Stimulated activated CD8-positive, alpha-beta memory T cell treated with anti-CD3 and anti-CD28 coated beads, Interleukin-4, amount 100 ng/mL, for 48 hours (primary cell): ENCODE measurements around the gene PRKCH.

ENCODE experiments used
- DNase-seq: peaks from one replicate; pipeline ENCODE4 v3.0.0-alpha.2; 2020

The PRKCH gene

DNA sequence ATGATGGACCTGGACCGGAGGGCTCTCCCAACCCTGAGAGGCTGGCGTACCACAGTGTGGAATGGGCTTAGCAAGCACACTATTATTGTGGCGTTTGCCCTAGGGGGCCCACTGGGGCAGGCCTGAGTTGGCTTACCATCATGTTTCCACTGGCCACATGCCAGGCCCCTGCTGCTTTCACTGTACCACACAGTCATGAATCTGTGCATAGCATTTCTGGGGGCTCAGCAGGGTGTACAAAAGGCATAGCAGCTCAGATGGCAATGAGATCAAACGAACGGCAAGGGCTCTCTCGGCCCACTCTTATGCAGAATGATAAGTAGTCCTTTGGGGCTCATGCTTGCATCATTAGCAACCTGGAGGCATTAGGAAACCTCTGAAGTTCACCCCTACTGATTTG lies 236.9 kb downstream of the PRKCH start:
- no peak for DNase-seq

DNA sequence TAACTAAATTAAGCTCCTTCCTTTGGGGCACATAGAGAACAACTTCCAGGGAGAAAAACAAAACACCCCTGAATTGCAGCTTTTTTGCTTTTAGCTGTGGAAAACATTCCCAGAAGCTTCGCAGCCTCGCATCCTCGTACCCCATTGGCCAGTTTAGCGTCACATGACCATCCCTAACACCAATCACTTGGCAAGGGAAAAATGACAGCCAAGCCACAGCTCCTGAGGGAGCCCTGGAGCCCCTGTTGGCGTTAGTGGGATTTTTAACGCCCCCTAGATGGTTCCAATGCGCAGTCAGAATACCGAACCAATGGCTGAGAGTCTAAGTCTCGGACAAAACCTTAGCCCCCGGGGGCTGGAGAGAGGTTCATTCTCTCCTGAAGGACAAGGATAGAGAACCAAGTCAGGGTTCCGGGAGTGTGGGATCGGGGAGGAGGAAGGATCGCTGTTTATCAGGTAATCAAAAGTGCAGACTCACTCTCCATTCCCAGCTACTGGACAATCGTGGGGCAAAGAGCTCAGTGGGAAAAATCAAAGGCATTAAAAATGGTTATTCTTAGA lies 238.3 kb downstream of the PRKCH start:
- DNase-seq, result no peak

DNA sequence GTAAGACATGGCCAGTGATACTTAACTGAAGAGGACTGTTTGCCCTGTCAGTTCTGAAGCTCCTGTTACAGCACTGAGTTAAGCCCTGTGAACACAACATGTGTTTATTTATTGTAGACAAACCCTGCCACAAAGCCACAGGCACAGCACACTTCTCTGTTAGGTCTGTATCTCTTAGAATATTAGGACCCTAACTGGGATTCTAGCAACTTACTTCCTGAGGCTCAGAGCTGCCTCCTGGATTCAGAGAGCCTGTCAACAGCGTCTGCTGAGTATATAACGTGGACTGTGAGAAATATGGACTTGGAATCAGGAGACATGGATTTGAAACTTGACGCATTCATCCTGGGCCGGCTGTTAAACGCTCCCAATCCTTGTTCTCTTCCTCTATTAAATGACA lies 238.9 kb downstream of the PRKCH start:
- DNase-seq, result no peak

DNA sequence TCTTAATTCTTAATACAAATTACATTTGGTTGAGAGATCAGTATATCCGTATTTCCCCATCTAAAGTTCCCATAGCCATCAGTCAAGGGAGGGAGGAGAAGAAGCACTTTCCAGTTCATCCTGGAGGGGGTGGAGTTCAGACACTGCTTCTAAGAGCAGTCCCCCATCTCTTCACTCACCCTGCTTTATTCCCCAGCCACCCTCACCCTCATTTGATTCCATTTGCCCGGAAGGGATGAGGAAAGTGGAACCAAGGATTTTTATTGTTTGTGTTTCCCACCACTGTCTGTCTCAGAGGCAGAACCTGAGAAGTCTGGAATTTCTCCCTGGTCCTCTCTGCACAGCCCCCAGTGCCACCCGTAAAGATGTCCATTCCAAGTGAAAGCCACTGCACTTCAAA lies 239.7 kb downstream of the PRKCH start:
- DNase-seq, result no peak

GRCh38 chr14:61561657-61562276 lies 240.4 kb downstream of the PRKCH start:
- no peak for DNase-seq

DNA sequence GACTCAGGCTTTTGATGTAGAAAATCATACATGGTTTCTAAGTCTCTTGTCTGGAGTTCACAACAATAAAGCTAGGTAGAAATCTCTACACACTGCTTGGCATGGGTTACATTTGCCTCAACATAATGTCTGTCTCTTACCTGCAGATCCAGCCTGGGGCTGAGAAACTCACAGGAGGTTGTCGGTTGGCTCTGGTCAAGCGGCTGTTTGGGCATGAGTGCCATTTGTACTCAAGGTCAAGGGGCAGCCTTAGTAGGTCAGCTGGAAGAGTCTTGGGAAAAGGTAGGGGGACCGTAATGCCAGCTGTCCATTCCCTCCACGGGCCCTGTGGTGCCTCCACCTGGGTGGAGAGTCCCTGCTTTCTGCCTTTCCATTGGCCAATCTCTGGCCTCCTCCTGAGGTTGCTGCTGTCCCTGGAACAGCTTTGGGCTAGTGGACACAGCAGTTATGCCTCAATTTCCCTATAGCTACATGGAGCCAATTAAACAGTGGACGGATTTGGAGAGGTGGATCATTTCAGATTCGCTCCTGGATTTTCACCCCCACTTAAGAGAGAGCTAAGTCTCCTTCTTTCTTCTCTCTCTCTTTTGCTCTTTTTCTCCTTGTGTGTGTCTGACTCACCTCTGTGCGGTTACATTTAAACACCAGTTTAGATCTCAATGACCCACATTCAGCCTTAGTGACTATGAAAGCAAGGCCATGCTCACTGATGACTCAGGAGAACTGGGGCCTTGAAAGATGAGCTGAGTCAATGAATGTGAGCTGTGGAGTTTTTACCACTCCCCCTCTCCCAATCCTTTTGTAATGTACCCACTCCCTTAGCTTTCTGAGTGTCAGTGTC lies 241.2 kb downstream of the PRKCH start:
- DNase-seq, result peak; percentile 51

DNA sequence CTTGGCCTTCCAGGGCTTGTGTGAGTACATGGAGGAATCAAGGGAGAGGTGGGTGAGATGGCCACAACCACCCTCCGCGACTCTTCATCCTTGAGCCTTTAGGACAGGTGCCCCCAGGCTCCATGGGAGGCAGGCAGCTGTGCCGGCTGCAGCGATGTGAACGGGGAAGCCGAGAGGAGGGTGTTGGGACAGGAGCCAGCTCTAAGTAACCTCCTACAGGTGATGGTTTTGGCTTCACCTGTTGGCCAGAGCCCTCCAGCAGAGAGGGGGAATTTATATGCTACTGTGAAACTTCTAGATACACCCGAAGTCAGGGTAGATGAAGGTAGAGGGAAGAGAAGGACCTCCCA lies 241.8 kb downstream of the PRKCH start:
- DNase-seq, result no peak

DNA sequence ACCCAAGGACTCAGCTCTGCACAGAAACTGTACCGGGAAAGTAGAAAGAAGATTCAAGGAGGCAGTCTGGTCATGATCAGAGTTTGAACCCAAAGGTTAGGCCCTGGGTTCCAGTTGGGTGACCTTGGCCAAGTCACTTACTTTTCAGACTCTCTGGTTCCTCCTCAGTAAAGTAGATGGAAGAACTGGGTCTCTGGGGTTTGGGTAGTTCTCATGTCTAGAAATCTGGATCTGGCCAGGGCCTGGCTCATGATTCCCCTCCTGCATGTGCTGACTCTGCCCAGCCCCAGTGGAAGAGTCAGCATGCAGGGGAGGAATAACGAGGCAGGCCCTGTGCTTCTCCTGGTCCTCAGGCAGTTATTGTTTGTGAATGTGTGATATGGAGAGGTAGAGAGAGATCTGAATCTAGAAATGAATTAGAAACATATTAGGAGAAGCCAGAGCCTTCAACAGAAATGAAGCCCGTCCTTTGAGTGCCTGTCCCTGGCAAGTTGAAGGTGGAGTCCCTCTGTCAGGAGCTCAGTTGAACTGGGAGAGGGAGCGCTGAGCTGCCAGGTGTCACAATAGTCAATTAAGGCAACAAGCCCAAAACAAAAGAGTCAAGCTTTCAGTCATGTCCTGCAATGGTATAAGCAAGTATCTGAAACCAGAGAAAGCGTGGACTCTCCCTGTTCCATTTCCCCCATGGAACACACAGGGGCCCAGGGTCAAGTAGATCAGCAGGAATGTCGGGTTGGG lies 242.7 kb downstream of the PRKCH start:
- DNase-seq, result no peak

- no peak for DNase-seq
Observed at GRCh38 chr14:61564618-61565091, 243.3 kb downstream of the PRKCH start.

GRCh38 chr14:61565181-61565580 lies 243.8 kb downstream of the PRKCH start:
- no peak for DNase-seq

- no peak for DNase-seq
Observed at GRCh38 chr14:61565836-61566536, 244.6 kb downstream of the PRKCH start.

DNA sequence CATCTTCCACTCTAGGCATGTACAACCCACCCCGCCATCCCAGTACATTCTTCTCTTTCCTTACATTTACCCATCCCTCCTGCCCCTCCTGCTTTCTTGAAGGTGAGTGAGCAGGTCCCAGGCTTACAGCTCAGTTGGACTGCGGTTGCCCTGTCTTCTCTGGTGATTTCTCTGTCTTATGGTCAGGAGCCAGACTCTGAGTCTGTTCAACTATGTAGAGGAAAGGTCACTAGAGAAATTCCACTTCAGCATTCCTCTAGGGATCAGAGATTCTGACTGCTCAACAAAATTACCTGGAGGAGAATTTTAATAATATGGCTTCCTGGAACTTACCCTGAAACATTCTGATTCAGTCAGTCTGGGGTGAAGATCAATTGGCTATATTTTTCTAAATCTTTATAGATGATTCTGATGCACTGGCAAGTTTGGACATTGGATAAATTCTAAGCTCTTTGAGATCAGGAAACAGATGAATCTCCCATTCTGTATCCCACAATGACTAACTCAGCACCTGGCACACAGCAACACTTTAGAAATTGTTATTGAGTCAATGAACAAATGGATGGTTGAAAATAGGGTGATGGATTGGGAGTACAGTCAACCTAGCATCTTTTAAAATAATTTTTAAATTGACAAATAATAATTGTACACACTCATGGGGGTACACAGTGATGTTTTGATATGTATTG lies 245.3 kb downstream of the PRKCH start:
- DNase-seq, result no peak

DNA sequence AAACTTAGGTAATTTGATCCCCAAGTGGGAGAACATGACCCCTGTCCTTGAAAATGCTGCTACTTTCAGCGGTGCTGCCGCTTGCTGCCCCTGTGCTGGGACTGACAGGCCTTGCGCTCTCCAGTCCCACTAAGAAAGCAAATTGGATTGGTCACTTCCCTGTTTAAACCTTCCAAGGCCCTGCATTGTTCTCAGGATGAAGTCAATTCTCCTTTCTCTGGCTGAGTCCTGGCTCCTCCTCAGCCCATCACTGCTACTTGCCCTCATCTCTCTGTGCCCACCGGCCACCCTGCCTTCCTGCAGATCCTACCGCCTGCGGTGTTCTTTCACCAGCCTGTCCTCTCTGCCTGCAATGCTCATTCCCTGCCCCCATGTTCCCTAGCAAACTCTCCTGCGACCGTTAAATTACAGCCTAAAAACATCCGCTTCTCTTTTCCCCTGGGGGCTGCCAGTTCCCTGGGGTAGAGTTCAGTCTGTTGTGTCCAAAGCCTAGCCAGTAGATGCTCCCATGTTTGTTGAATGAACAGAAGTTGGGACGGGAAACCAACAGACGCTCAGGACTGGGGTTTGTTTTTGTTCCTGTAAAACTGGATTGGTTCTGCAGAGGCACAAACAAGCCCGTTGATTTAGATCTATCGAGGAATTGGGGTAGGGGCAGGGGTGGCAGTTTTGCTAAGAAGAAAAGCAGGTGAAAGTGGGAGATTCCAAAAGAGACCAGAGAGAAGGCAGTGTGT lies 246.6 kb downstream of the PRKCH start:
- DNase-seq, result peak; percentile 21

DNA sequence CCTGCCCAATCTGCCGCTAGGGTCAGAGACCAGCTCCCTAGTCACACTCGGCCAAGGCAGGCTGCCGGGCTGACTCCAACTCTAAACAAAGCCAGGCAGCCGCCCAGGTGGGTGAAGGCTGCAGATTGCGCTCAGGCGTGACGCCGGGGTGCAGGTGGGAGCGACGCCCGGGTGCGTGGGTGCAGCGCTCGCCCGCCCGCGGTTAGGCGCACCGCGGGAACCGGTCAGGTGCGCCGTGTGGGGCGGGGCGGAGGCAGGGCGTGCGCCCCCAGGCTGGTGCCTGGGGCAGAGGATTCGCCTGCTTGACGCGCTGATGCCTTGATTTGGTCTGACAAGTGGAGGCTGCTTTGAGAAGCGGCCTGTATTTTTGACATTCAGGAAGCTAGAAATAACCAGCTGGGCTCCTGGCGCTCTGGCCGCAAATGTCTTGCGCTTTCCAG lies 247.2 kb downstream of the PRKCH start:
- peak; percentile 71 for DNase-seq

GRCh38 chr14:61569308-61569707 lies 247.9 kb downstream of the PRKCH start:
- no peak for DNase-seq

GRCh38 chr14:61569812-61570548 lies 248.6 kb downstream of the PRKCH start:
- DNase-seq, result peak; percentile 64

GRCh38 chr14:61570549-61571290 lies 249.3 kb downstream of the PRKCH start:
- no peak for DNase-seq

DNA sequence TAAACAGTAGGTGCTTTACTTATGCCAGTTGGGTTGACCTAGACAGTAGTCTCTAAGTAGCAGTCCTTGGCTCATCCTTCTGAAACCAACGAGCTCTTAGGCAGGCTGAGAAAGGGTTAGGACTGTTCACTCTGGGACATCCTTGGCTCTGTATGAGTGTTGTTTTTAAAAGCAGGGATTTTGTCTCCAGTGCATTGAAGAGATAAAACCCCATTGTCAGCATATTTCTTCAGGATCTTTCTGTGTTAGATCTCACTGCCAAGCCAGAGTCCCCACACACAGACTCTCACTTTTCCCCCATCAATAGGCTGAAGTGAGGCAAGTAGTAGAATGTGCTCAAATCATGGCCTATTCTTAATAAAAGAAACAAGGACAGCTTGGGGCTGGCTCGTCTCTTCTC lies 250.5 kb downstream of the PRKCH start:
- DNase-seq, result no peak

GRCh38 chr14:61573321-61573720 lies 251.9 kb downstream of the PRKCH start:
- DNase-seq, result no peak
